Activated CD8-positive, alpha-beta T cell treated with anti-CD3 and anti-CD28 coated beads for 36 hours (primary cell): ENCODE measurements around the gene ZNF827. TPM values are rescaled to one million over a fixed set of nuclear protein-coding genes. Genes with fewer than 3 reads are reported as not detected.

Experiments
- ATAC-seq: fragments of 200-7000 bp; cut with Tn5 transposase; one replicate; pipeline ENCODE4 v1.10.0; 2021; ENCODE audit warnings: mild to moderate bottlenecking, moderate library complexity
- CTCF ChIA-PET: fragments of 350-600 bp; sonication (Branson Sonifier 250); formaldehyde crosslinking; loops from one replicate; lab custom pipeline; 2021; ENCODE audit warnings: antibody characterized with exemption; lab: Charles Lee
- POLR2A ChIA-PET: fragments of 350-600 bp; sonication (Branson Sonifier 250); formaldehyde crosslinking; loops from one replicate; lab custom pipeline; 2021; ENCODE audit warnings: antibody characterized with exemption; lab: Charles Lee
- DNase-seq: peaks from one replicate; pipeline ENCODE4 v3.0.0-alpha.2; 2020
- H3K27ac Mint-ChIP-seq: one replicate; pipeline ENCODE4 v1.8.0; 2021; ENCODE audit warnings: mild to moderate bottlenecking, mixed read lengths
- H3K27me3 Mint-ChIP-seq: one replicate; pipeline ENCODE4 v1.8.0; 2021; ENCODE audit warnings: mixed read lengths
- H3K36me3 Mint-ChIP-seq: one replicate; pipeline ENCODE4 v1.8.0; 2021; ENCODE audit warnings: low read depth, mixed read lengths
- H3K4me1 Mint-ChIP-seq: one replicate; pipeline ENCODE4 v1.8.0; 2021; ENCODE audit warnings: low read depth, mixed read lengths
- H3K4me3 Mint-ChIP-seq: one replicate; pipeline ENCODE4 v1.8.0; 2021; ENCODE audit warnings: mild to moderate bottlenecking, moderate library complexity, mixed read lengths
- H3K9me3 Mint-ChIP-seq: one replicate; pipeline ENCODE4 v1.8.0; 2021; ENCODE audit warnings: mixed read lengths
- intact Hi-C: fragments of 100-400 bp; cut with micrococcal nuclease; formaldehyde crosslinking; loops from one replicate; pipeline ENCODE4 v1.10.0; 2022
- total RNA-seq, 2 experiments: library from RNA; stranded (reverse); gene quantifications; one replicate each; pipeline ENCODE4 v1.2.3, GENCODE V29; 2021
- TF ChIP-seq, protein P1 (sequence below): fragments of 200-600 bp; IDR thresholded peaks from one replicate; pipeline ENCODE4 v1.8.0; 2022; ENCODE audit warnings: antibody characterized with exemption, mild to moderate bottlenecking

The ZNF827 gene
- total RNA-seq, 2 experiments from 2014 or later, result 28.4 to 31.1 TPM

DNA sequence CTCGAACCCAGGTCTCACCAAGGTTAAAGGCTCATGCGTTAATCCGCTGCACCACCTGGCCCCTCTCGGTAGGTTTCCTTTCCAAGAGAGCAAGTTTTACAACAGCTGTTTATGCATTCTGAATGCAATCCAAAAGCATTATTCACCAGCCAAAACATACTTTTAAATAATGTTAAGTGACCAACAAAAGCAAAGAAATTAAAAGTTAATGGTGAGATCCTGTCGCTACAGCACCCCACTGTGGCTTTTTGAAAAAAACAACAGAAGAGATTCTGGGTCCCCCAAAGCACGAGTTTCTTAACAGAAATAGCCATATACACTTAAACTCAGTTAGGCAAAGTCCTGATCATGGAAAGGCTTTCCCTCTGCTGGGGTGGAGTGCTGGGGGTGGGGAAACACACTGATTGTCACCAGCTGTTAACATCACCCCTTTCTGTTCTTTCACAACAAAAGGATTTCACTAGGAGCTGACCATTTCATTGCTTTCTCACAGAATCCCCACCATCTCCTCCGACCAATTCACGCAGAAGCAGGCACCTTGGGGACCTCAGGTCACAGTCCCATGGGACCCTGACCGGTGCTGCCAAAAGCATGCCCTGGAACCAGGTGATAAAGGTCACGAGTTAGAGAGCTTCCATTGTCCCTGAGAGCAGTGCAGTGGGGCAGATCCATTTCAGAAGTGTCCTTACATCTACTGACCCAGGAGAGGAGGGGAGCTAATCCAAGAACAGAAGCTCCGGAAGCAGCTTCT is 51.2 kb downstream of the ZNF827 start:
- intact Hi-C loops, result no loop called here
- TF ChIP-seq, protein P1, sequence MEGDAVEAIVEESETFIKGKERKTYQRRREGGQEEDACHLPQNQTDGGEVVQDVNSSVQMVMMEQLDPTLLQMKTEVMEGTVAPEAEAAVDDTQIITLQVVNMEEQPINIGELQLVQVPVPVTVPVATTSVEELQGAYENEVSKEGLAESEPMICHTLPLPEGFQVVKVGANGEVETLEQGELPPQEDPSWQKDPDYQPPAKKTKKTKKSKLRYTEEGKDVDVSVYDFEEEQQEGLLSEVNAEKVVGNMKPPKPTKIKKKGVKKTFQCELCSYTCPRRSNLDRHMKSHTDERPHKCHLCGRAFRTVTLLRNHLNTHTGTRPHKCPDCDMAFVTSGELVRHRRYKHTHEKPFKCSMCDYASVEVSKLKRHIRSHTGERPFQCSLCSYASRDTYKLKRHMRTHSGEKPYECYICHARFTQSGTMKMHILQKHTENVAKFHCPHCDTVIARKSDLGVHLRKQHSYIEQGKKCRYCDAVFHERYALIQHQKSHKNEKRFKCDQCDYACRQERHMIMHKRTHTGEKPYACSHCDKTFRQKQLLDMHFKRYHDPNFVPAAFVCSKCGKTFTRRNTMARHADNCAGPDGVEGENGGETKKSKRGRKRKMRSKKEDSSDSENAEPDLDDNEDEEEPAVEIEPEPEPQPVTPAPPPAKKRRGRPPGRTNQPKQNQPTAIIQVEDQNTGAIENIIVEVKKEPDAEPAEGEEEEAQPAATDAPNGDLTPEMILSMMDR, result no peak
- H3K27me3 Mint-ChIP-seq, result no peaks in the 10 kb centered on the region
- ChIA-PET POLR2A (interaction anchor here (0.7 kb wide), 1 partner anchor 25 kb away, joined by 3 read pairs; no protein-coding TSS in a partner anchor), CTCF (interaction anchor here (0.8 to 1.0 kb wide), 3 partner anchors 46 to 68 kb away, joined by 3 read pairs; no protein-coding TSS in a partner anchor)
- no peaks in the 10 kb centered on the region for H3K9me3 Mint-ChIP-seq
- no peak overlapping the region for H3K4me3 Mint-ChIP-seq
- H3K27ac Mint-ChIP-seq, result peak overlapping the region; percentile 3
- no peak for DNase-seq
- peaks cover 54% of the 10 kb centered on the region for H3K36me3 Mint-ChIP-seq
- no peak for ATAC-seq
- H3K4me1 Mint-ChIP-seq, result peaks cover 30% of the 10 kb centered on the region

DNA sequence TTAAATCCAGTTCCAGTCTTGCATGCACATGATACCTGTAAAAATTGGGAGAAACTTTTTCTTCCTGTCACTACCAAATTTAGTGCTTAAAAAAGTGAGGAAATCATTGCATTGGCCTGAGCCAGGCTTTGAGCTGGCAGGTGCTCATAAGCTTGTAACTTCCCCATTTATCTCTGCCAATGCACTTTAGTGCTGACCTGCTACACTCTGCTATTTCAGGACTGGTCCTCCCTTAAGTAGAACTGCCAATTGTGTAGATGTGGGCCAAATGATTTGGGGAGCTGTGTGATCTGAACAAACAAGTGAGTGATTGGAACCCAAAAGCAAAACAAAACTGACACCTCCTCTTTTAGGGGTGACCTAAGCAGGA is 51.8 kb downstream of the ZNF827 start:
- ChIA-PET POLR2A (interaction anchor here (0.7 kb wide), 1 partner anchor 25 kb away, joined by 3 read pairs; no protein-coding TSS in a partner anchor), CTCF (no interaction called here)
- Mint-ChIP-seq H3K36me3 (peaks cover 53% of the 10 kb centered on the region), H3K4me1 (peaks cover 35% of the 10 kb centered on the region), H3K27ac (peak overlapping the region; percentile 3), H3K4me3 (no peak overlapping the region), H3K27me3 (no peaks in the 10 kb centered on the region), H3K9me3 (no peaks in the 10 kb centered on the region)
- intact Hi-C loops, result no loop called here
- DNase-seq (no peak), ATAC-seq (no peak)
- TF ChIP-seq, protein P1, result no peak

DNA sequence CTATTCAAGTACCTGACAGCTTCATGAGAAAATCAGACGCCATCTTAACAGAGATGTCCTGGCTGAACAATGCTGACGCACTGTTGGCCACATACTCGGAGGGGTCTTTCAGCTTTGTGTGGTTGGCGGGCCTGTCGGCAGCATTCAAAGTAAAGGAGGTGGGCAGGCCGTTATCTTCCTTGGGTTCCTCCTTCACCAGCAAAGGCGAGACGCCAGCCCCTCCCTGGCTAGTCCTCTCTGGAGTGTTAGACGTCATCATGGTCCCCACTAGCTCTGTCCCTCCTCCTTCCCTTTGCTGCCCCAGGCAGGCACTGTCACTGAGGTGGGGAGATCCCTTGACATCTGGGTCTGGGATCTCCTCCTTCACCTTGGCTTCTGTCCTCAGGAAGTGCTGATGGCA is 53.0 kb downstream of the ZNF827 start:
- Mint-ChIP-seq H3K4me3 (no peak overlapping the region), H3K36me3 (peaks cover 57% of the 10 kb centered on the region)
- intact Hi-C loops, result no loop called here

DNA sequence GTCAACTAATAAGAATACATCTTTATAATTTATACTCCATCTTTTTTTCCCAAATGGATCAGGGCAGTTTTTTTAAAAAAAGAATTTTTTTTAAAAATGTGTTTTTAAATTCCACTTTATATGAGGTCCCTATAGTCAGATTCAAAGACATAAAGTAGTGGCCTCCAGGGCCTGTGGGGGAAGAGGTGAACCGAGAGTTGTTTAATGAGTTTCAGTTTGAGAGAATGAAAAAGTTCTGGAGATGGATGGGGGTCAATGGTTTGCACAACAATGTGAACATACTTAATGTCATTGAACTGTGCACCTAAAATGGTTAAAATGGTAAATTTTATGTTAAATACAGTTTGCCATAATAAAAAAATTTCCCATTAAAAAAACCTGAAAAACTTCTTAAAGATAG is 53.8 kb downstream of the ZNF827 start:
- H3K9me3 Mint-ChIP-seq, result no peaks in the 10 kb centered on the region
- H3K27ac Mint-ChIP-seq, result no peak overlapping the region

More for the DNA sequence above, 53.0 kb downstream of the ZNF827 start:
- DNase-seq (no peak), ATAC-seq (no peak)
- POLR2A ChIA-PET, result no interaction called here
- CTCF ChIA-PET, result interaction anchor here (1.1 kb wide), 1 partner anchor 11 kb away, joined by 3 read pairs; no protein-coding TSS in a partner anchor
- no peaks in the 10 kb centered on the region for H3K27me3 Mint-ChIP-seq
- peaks cover 41% of the 10 kb centered on the region for H3K4me1 Mint-ChIP-seq
- no peaks in the 10 kb centered on the region for H3K9me3 Mint-ChIP-seq
- H3K27ac Mint-ChIP-seq, result no peak overlapping the region
- TF ChIP-seq, protein P1, result no peak

More for the DNA sequence above, 53.8 kb downstream of the ZNF827 start:
- CTCF ChIA-PET, result no interaction called here
- ATAC-seq, result no peak
- Mint-ChIP-seq H3K27me3 (no peaks in the 10 kb centered on the region), H3K36me3 (peaks cover 60% of the 10 kb centered on the region), H3K4me3 (no peak overlapping the region), H3K4me1 (peaks cover 41% of the 10 kb centered on the region)
- POLR2A ChIA-PET, result no interaction called here
- no peak for DNase-seq
- intact Hi-C loops, result no loop called here
- TF ChIP-seq, protein P1, result no peak
